Stimulated activated CD4-positive, alpha-beta T cell treated with anti-CD3 and anti-CD28 coated beads, Interleukin-1b, Interleukin-23, amount 100 ng/mL, for 4 hours (primary cell): ENCODE measurements around the gene OBSCN.

Experiments
- DNase-seq, 2 donors: peaks; one replicate each; pipeline ENCODE4 v3.0.0-alpha.2; 2020; ENCODE audit warnings: low read depth in 2 of 2

The OBSCN gene

GRCh38 chr1:228190778-228191177 is 17.1 kb upstream of the OBSCN start:
- DNase-seq = no peak

- no peak for DNase-seq
These were observed 13.4 kb upstream of the OBSCN start for GRCh38 chr1:228194436-228194835.

- DNase-seq = no peak
These were observed 12.7 kb upstream of the OBSCN start for GRCh38 chr1:228194921-228195812.

GRCh38 chr1:228197555-228198147 is 10.2 kb upstream of the OBSCN start:
- no peak for DNase-seq

GRCh38 chr1:228198977-228199590 is 8.8 kb upstream of the OBSCN start:
- no peak for DNase-seq

GRCh38 chr1:228204958-228205357 is 2.9 kb upstream of the OBSCN start:
- no peak for DNase-seq

- no peak for DNase-seq
These were observed 2.1 kb upstream of the OBSCN start for GRCh38 chr1:228205526-228206436.

GRCh38 chr1:228206582-228207351 is 1.1 kb upstream of the OBSCN start:
- DNase-seq = no peak

- DNase-seq = no peak
These were observed 448 bp upstream of the OBSCN start for GRCh38 chr1:228207381-228207810.

GRCh38 chr1:228208831-228209551 is 1.1 kb downstream of the OBSCN start:
- no peak for DNase-seq

GRCh38 chr1:228209657-228210056 is 1.8 kb downstream of the OBSCN start:
- DNase-seq = no peak

- no peak for DNase-seq
These were observed 2.3 kb downstream of the OBSCN start for GRCh38 chr1:228210076-228210651.

- DNase-seq = no peak
These were observed 3.1 kb downstream of the OBSCN start for GRCh38 chr1:228210712-228211530.

GRCh38 chr1:228211531-228212414 is 3.9 kb downstream of the OBSCN start:
- DNase-seq = no peak

- DNase-seq = no peak
These were observed 4.6 kb downstream of the OBSCN start for GRCh38 chr1:228212415-228212965.

GRCh38 chr1:228212966-228213844 is 5.4 kb downstream of the OBSCN start:
- DNase-seq = peak; percentile 90 to 93
